GM21360 (cell line): ENCODE data around the gene CATSPER1.

Source experiments
- ATAC-seq: cut with Tn5 transposase; IDR thresholded peaks from one replicate; pipeline ENCODE4 v1.9.1; 2021; ENCODE audit warnings: mild to moderate bottlenecking, moderate library complexity; ENCODE audit not compliant: unreplicated experiment

Gene CATSPER1

DNA sequence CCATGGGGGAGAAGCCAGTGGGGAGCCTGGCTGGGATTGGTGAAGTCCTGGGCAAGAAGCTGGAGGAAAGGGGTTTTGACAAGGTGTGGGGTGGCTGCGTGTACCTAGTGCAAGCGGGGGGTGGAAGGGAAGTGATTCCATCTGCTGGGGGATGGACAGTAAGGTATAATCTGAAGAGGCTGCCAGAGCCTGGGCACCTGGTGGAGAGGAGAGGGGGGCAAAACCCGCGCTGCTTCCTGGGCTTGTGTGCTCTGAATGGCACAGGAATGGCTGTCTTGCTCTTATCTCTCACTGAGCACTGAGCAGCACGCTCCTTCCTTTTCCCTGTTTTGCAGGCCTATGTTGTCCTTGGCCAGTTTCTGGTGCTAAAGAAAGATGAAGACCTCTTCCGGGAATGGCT lies 23.0 kb downstream of the CATSPER1 start:
- no peak for ATAC-seq

DNA sequence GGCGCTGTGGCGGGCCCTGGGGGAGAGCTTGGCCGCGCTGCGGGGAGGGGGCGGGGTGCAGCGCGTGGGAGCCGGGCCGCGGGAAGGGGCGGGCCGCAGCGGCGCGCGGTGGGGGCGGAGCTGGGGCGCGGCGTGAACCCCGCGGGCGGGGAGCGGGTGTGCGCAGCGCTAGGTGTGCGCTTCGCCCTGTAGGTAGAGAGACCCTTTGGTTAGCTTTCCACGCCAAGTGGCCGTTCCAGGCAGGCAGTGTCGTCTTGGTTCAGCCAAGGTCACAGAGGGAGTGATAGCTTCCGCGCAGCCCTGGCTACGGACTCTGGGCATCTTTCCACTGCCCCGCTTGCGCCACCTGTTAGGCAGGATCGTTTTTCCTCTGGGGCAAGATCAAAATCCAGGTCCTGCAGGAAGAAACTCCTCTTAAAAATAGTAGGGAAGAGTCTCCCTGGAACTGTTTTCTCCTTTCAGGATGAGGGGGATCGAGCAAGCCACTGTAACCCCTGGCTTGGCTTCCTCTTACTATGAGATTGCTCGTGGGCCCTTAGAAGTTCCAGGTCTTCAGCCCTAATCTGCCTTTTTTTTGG lies 23.5 kb downstream of the CATSPER1 start:
- ATAC-seq = no peak

DNA sequence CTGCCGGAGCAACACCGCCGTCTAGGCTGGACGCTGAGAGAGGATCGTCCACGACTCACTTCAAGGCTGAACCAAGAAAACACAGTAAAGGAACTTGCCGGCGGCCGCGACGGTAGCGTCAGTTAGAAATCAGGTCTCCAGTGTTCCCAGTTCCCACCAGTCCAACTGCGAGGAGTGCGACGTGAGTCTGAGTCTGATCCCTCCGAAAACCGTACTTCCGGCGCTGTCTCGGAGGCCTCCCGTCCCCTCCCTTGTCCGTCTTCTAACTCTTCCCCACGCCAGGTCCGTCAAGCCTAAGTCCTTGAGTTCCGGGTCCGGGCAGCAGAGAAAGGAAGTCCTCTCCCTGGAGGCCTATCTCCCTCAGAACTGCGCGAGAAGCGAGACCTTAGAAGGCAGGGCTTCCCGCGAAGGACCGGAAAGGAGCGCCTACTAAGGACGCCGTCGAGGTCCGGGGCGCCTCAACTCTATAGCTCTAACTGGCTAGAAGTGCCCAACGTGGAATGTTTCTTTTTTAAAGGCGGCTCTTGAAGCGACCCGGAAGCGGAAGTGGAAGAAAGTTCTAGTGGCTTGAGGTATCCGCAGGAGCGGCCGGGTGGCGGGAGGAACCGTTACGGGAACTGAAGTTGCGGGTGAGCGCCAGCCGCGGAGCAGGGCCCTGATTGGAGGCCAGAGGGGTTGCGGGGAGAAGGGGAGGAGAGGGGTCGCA lies 24.2 kb downstream of the CATSPER1 start, which contains the start of the genes BANF1 and EIF1AD:
BANF1 (plus strand) TSS at position 562 of the 706 bp plus-strand sequence. CDS start 748 bp downstream, outside the sequence.
EIF1AD (minus strand) TSS at position 216 of the 706 bp plus-strand sequence. CDS start 1,768 bp downstream, outside the sequence.
- no peak for ATAC-seq

DNA sequence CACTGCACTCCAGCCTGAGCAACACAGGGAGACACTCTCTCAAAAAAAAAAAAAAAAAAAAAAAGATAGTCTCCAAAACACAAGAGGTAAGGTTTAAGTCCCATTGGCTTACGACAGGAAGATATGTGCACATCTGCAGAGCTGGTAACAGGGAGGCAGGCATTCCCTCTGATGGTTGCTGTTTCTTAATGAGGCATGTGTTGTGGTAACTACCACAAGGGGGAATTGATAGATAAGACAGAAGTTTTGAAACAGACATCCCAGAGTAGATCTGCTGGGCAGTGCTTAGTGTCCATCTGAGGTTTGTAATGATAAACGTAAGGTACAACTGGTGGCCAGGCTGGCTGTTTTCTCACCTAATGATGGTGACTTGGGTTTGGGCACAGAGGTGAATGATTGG lies 29.0 kb downstream of the CATSPER1 start:
- ATAC-seq = no peak

DNA sequence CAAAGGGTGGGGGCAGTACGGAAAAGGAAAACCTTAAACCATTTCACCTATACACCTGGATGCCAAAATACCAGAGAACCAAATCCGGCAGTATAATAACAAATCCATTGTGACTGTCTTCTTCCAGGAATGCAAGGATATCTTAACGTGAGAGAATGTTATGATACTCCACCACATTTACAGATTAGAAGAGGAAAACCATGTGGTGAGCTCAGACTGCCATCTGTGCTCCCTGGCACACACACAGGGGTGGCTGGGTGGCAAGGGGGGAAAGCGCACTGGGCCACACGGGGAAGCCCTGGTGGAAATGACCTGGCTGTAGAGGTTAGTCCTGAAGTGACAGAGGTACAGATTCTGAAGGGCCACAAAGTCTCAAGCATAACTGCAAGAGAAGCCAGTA lies 34.2 kb downstream of the CATSPER1 start:
- no peak for ATAC-seq

DNA sequence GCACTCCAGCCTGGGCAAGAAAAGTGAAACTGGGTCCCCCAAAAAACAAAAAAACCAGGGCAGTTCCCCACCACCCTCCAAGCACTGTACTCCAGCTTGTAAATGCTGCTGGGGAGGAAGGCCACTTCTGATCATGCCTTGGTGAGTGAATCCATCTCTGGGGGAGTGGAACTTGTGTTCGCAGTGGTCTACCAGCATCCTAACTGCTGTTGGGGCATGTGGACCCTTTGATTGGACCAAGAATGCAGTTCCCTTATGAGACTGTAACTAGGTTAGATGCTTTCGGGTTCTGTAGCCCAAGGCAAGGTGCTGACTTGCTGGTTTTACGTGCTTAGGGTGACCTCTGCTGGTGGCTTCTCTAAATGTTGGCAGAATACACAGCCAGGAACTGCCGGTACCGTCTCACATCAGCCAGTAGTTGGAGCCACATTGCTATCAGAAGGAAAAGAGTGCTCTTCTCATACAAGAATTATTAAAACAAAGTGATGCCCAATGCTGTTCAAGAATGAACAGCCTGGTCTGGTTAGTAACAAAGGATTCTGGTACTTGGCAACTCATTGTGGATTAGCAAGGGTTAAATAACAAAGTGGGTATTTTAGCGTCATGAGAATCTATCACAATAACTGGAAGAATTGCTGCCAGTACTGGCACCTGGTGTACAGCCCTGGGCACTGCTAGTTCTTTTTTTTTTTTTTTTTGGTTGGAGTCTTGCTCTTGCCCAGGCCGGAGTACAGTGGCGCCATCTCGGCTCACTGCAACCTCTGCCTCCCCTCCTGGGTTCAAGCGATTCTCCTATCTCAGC lies 37.3 kb downstream of the CATSPER1 start:
- peak; percentile 82 for ATAC-seq

DNA sequence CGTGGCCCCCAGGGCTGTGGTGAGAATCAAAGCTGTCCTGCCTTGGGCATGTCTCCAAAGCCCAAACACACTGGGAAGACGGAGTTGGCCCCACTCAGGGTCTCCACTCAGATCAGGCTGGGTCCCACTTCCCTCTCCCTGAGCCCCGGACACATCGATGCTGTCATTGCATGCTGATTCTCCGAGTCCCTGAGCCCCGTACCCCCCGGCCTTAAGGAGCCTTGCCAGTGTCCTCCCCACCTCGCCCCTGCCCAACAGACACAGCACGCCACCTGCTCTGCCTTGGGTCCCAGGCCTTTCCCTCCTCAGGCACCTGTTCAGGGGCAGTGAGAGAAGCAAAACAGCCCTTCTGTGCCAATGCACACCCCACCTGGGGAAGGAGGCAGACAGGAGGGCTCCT lies 38.9 kb downstream of the CATSPER1 start:
- no peak for ATAC-seq

DNA sequence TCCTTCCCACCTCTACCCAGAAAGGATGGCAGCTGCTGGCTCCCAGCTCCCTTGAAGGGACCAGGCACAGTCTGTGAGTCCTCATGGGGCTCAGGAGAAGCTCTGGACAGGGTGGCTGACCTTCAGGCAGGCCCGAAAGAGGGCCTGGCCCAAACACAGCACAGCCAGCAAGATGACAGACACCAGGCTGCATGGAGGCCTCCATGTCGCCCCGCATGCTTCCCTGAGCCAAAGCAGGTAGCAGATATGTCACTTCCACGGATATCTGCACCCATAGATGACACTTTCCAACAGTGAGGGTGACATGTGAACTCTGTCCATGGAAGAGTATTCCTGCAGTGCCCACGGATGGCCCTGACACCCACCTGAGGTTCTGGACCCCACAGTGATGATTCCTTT lies 42.7 kb downstream of the CATSPER1 start:
- ATAC-seq = no peak

DNA sequence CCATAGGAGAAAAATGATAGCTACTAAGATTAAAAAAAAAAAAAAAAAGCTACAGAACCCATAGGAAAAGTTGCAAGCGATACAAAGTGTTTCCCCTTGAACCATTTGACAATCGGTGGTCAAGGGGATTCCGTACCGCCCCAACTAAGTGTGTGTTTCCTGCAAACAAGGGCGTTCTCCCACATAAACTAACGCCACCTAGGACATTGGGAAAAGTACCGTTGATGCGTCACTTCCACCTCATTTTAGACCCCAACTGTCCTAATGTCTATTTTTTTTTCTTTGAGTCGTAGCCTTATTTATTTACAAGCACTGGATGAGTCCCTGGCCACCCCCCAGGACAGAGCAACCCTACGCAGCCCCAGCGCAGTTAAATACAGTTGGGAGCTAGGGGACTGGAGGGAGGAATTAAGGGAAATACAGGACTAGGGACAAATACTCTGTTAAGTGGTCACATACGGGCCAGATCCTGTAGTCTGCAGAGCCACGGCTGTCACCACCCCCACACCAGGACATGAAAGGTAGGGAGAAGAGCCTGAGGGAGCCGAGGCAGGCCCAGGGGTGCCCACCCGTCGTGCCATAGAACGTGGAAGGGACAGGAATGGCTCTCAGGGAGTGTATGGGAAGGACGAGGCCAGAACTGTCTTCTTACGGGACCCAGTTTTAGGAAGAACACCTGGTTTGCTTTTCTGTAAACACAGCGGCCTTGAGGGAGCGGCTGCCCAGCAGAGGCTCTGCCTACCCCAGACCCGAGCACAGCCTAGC lies 43.3 kb downstream of the CATSPER1 start:
- no peak for ATAC-seq

DNA sequence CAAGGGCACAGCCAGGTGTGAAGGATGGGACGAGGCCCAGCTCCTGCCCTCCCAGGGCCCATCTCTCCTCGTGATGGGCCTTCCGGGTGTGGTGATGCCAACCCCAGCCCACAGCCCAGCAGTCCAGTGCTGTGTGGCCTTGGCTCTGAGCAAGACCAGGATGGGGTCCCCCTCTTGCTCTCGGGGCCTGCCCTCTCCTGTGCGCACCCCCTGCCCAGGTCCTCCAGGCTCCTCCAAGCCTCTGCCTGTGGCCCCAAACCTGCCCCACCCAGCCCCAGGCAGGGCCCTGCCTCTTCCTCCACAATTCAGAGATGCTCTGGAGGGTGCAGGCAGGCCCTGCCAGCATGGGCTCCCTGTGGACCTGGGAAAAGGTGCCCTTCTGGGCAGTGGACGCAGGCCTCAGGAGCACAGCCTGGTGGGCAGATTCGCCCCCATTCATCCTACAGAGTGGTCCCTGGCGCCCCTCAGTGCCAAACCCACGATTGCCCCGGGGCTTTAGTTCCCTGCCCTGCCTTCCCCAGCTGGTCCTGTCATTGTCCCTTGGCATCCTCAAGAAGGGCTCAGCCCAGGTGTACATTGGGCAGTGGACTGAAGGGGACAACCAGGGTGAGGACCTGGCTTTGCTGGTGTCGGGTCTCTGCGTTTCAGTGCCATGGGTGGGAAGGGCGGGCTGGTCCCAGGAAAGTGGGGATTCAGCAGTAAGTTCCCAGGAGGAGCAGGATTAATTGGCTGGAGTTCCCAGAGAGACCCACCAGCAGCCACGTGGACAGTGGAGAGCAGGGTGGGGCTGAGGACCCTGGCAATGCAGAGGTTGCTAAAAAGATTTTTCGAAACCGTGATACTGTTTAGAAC lies 44.1 kb downstream of the CATSPER1 start:
- no peak for ATAC-seq

DNA sequence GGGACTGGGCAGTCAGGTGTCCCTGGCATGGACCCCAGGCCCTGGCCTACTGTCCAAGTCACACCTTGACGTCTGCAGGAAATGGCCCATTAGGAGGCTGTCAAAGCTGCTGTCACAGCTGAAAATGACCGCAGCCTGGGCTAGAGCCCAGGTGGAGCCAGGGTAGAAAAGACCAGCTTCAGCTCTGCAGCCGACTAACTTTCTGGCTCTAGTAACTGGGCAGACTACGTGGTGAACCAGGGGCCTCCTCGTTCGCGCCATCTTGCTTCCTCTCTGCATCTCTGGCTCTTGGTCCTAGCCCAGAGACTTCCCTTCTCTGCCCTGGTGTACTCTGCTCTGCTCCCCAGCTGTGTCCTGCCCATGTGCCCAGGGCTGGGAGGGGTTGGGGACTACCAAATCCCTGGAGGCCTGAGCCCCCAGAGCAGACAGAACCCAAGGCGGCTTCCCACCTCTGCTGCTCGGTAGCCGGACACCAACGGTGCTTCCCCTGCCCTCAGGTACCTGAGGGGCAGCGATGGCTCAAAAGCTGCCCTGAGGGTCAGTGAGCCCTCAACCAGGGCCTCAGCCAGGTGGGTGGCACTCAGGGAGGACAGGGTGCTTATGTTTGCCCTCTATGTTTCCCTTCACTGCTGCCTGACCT lies 45.1 kb downstream of the CATSPER1 start:
- ATAC-seq = no peak

DNA sequence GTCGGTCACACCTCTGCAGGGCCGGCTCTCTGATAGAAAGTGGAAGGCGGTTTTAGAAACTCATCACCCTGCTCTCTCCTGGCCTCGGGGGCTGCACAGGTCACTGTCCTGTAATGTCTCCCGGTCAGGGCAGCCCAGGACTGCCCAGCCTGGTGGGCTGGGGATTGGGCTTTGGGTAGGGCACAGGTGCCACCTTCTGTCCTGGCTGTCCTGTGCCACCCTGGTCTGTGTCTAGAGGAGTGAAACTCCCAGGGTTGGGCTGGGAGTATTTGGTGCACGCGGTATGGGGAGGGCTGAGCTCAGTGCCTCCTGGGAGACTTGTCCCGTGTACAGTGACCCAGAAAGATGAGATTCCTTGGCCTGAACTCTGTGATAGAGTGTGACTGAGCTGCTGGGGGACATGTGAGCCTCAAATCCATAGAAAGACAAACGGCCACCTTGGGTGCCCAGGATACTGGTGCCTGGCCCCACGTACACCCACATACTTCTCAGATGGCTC lies 47.0 kb downstream of the CATSPER1 start:
- no peak for ATAC-seq

DNA sequence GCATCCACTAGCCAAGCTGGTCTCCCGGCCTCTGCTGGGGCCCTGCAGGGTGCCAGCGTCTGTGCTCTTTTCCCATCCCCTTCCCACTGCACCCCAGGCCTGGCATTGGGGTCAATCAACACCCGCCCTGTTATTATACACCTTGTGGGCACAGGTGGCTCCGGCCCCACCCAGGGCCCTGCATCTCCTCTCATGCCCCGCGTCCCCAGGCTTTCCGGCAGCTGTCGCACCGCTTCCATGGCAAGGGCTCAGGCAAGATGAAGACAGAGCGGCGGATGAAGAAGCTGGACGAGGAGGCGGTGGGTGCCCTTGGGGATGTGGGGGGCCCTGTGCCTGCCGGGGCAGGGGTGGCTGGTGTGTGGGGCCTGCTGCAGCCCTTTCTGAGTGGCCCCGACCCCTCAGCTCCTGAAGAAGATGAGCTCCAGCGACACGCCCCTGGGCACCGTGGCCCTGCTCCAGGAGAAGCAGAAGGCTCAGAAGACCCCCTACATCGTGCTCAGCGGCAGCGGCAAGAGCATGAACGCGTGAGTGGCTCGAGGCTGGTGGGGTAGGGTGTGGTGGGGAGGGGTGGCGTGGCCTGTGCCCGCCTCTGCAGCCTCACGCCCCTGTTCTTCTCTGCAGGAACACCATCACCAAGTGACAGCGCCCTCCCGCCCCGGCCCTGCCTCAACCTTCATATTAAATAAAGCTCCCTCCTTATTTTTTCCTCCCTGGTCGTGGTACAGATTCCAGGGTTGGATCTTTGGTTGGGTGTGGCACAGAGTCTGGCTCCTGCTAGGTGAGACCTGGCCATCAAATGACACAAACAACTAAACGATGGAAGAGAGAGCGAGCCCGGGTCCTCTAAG lies 47.7 kb downstream of the CATSPER1 start:
- no peak for ATAC-seq

DNA sequence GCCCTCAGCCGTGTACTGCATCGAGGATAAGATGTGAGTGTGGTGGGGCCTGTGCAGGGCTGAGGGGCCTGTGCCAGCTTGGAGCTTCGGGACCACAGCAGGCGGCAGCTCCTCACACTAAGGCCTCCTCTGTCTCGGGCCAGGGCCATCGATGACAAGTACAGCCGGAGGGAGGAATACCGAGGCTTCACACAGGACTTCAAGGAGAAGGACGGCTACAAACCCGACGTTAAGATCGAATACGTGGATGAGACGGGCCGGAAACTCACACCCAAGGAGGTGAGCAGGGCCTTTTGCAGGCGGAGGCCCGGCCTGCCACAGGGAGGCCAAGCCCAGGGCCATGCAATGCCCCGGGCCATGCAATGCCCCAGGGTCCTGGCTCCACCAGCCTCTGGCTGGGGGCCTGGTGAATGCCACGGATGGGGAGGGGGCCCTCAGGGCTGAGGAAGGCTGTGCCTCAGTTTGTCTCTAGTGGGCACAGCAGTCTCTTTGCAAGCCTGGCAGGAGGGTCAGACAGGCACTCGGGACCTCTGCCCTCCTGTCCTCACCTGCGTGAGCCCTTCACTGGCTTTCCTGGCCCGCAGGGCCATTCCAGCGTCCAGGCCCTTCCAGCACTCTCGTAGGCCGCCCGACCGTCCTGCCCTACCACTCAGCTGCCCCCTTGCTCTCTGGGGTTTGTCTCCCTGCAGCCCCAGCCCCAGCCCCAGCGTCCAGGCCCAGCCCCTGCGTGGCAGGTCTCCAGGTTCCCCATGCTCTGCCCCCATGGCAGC lies 48.5 kb downstream of the CATSPER1 start:
- no peak for ATAC-seq

DNA sequence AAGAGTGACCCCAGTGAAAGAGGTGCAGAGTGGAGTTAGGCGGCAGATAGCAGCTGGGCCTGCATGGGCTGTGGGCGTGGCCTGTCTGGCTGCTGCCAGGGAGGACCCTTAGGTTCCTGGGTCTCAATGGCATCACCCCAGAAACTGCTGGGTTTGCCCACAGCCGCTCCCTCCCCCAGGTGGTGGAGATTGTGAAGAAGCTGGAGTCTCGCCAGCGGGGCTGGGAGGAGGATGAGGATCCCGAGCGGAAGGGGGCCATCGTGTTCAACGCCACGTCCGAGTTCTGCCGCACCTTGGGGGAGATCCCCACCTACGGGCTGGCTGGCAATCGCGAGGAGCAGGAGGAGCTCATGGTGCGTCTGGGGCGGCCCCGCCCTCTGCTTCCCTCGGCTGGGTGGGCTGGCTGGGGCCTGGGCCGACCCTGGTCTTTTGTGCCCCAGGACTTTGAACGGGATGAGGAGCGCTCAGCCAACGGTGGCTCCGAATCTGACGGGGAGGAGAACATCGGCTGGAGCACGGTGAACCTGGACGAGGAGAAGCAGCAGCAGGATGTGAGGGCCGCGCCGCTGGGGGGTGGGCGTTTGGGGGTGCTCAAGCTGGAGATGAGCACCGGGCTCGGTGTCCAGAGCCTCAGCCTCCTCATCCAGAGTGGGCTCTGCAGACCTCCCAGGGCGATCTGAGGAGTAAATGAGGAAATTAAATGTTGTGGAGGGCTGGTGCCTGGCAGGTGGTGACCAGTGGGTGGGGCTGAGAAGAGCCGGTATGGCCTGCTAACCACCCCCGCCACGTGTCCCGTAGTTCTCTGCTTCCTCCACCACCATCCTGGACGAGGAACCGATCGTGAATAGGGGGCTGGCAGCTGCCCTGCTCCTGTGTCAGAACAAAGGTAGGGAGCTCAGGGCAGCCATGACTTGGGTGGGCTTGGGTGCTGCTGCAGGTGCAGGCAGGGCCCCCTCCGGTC lies 49.8 kb downstream of the CATSPER1 start:
- no peak for ATAC-seq

DNA sequence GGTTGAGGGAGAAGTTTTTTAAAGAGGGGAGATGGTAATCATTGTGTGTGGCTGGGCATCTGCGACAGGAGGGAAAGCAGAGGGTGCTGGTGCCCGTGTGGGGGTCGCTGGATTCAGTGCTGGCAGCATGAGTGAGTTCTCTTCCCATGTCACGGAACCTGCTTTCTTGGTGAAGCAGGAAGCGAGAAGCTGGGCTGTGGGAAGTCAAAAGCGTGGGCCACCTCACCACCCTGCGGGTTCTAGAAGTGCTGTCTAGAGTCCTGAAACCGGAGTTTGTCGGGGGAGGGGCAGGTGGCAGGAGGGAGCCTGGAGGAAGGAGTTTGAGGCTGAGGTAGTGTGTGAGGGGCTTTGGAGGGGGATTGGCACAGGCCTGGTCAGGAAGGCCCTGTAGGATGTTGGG lies 50.5 kb downstream of the CATSPER1 start:
- ATAC-seq = no peak
